ENCODE results near the gene TKTL2. TPM values are rescaled to one million over a fixed set of nuclear protein-coding genes. Genes with fewer than 3 reads are reported as not detected.

Gene TKTL2
- total RNA-seq, 2 donors from 2014 or later, result not detected

DNA sequence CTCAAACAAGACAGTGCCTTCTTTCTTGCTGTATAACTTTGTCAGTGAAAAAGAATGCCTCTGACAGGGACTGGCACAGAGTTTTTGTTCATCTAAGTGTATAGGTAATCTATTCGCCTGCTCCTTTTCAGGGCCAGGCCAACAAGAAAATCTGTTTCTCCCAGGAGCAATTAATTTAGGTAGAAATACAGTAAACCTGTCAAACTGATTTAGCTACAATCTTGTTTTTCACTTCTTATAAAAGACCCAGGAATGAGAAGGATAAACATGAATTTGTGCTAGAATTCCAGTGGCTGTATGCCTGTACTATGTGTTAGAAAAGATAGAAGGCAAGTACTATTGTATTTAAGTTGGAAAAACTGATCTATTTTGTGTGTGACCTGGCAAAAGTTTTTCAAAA, 27.0 kb upstream of the TKTL2 start:
- Histone ChIP-seq H3K4me1 (ENCODE audit: control insufficient read depth, insufficient read depth, low read length) (no peaks in the 10 kb centered on the region), H3K9me3 (ENCODE audit: control insufficient read depth, low read length) (peaks cover 15% of the 10 kb centered on the region), H3K9ac (ENCODE audit: extremely low read depth, low read length, poor library complexity, severe bottlenecking) (no peak overlapping the region), H3K27ac (ENCODE audit: low read depth, low read length) (no peak overlapping the region), H3K4me3 (ENCODE audit: low read length) (no peak overlapping the region), H3K36me3 (ENCODE audit: control insufficient read depth, insufficient read depth, low read length) (peaks cover 16% of the 10 kb centered on the region), H3K27me3 (ENCODE audit: control insufficient read depth, insufficient read depth, low read length, poor library complexity, severe bottlenecking) (no peaks in the 10 kb centered on the region)
- 97% methylated on average over 1 of the region's 1 CpG; no CpG with 5 or more reads in 1 of the 2 experiments for WGBS, 2 experiments (ENCODE audit: insufficient coverage in 1 of 2, insufficient read length in 1 of 2)
- peaks cover 11% of the 10 kb centered on the region for H3K4me1 Mint-ChIP-seq
- no peak for DNase-seq
- no peak overlapping the region for H3K4me3 Mint-ChIP-seq
- no peaks in the 10 kb centered on the region for H3K27me3 Mint-ChIP-seq (ENCODE audit: insufficient read depth)
- TF ChIP-seq, protein P1, sequence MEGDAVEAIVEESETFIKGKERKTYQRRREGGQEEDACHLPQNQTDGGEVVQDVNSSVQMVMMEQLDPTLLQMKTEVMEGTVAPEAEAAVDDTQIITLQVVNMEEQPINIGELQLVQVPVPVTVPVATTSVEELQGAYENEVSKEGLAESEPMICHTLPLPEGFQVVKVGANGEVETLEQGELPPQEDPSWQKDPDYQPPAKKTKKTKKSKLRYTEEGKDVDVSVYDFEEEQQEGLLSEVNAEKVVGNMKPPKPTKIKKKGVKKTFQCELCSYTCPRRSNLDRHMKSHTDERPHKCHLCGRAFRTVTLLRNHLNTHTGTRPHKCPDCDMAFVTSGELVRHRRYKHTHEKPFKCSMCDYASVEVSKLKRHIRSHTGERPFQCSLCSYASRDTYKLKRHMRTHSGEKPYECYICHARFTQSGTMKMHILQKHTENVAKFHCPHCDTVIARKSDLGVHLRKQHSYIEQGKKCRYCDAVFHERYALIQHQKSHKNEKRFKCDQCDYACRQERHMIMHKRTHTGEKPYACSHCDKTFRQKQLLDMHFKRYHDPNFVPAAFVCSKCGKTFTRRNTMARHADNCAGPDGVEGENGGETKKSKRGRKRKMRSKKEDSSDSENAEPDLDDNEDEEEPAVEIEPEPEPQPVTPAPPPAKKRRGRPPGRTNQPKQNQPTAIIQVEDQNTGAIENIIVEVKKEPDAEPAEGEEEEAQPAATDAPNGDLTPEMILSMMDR (conservative IDR thresholded peaks at IDR 0.05), result no peak
- H3K27ac Mint-ChIP-seq, result no peak overlapping the region
- peaks cover 3% of the 10 kb centered on the region for H3K9me3 Mint-ChIP-seq
- peaks cover 20% of the 10 kb centered on the region for H3K36me3 Mint-ChIP-seq (ENCODE audit: low read depth)

DNA sequence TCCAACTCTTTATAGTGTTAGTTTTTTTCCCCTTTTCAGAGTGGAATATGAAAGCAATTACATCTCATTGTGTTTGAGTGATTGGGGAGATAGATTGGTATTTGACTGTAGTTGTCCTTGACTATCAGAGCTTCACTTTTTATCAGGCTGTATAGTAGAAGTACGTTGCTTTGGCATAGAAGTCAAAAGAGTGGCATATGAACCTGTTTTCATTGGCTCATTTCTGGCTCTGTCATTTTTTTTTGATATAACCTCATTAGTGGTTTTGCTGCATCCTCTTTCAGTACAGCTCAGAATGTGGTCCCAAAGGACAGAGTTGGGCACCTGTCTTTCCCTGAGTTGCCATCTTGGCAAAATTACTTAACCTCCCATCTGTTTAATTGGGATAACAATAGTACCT, 22.3 kb upstream of the TKTL2 start:
- Mint-ChIP-seq H3K4me1 (peaks cover 11% of the 10 kb centered on the region), H3K36me3 (ENCODE audit: low read depth) (peaks cover 13% of the 10 kb centered on the region), H3K27me3 (ENCODE audit: insufficient read depth) (no peaks in the 10 kb centered on the region), H3K27ac (peak overlapping the region; percentile 70), H3K4me3 (peak overlapping the region; percentile 98), H3K9me3 (no peaks in the 10 kb centered on the region)
- H3K36me3 ChIP-seq (ENCODE audit: control insufficient read depth, insufficient read depth, low read length), result peaks cover 13% of the 10 kb centered on the region
- peak overlapping the region; percentile 90 for H3K4me3 ChIP-seq (ENCODE audit: low read length)
- H3K27me3 ChIP-seq (ENCODE audit: control insufficient read depth, insufficient read depth, low read length, poor library complexity, severe bottlenecking), result no peaks in the 10 kb centered on the region
- 29 to 39% methylated on average over 1 of the region's 1 CpG for WGBS, 2 experiments (ENCODE audit: insufficient coverage in 1 of 2, insufficient read length in 1 of 2)
- peaks cover 5% of the 10 kb centered on the region for H3K9me3 ChIP-seq (ENCODE audit: control insufficient read depth, low read length)
- DNase-seq, result no peak
- TF ChIP-seq, protein P1 (conservative IDR thresholded peaks at IDR 0.05), result no peak
- peak overlapping the region; percentile 93 for H3K9ac ChIP-seq (ENCODE audit: extremely low read depth, low read length, poor library complexity, severe bottlenecking)
- H3K27ac ChIP-seq (ENCODE audit: low read depth, low read length), result no peak overlapping the region
- no peaks in the 10 kb centered on the region for H3K4me1 ChIP-seq (ENCODE audit: control insufficient read depth, insufficient read depth, low read length)

DNA sequence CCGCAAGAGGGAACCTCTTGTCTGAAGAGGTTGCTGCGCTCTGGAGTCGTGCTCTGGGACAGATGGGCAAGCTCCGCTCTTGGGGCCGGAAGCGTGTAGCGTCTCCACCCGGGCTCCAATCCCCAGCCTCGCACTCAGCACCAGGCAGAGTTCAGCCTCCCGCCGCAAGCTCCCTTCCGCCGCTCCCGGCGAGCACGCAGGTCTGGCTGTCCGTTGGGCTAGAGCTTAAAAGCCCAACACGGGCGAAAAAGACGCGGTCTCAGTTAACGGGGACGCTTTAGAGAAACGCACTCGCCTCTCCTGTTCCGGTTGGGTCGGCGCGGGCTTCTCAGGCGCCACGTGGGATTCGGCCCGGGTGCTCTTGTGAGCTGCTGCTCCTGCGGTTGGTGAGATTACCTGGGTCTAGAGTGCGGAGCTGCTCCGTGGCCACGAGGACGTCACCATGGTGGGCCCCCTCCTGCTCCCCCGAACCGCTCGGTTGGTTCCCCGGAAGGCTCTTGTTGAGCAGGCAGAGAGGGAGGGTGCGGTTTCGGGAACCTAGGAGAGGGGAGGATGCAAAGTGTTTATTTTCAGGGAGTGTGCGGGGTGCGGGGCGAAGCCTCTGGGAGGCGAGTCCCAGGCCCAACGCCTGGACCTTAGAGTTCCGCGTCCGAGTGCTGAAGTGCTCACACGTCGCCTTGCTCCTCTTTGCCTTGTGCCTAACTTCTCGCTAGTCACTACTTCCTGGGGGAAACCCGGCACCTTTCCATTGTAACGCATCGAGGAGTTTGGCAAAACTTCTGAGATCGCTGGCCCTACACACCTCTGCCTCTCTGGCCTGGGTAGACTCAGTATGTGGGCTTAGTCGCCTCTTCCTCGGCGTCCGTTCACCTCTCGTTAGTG, 21.0 kb upstream of the TKTL2 start, which contains the start of gene TMA16:
Gene TMA16 (plus strand): TSS at position 331 of the 882 bp plus-strand sequence. CDS start 112 bp downstream, at position 443.
- peak within 1 kb of the TSS; percentile 99 for H3K27ac Mint-ChIP-seq
- peaks cover 7% of the 10 kb centered on the region for H3K36me3 ChIP-seq (ENCODE audit: control insufficient read depth, insufficient read depth, low read length)
- H3K4me3 Mint-ChIP-seq, result peak within 1 kb of the TSS; percentile 98
- H3K27ac ChIP-seq (ENCODE audit: low read depth, low read length), result peak within 1 kb of the TSS; percentile 90
- peaks cover 11% of the 10 kb centered on the region for H3K4me1 Mint-ChIP-seq
- peak within 1 kb of the TSS; percentile 93 for H3K9ac ChIP-seq (ENCODE audit: extremely low read depth, low read length, poor library complexity, severe bottlenecking)
- peaks cover 13% of the 10 kb centered on the region for H3K36me3 Mint-ChIP-seq (ENCODE audit: low read depth)
- no peaks in the 10 kb centered on the region for H3K4me1 ChIP-seq (ENCODE audit: control insufficient read depth, insufficient read depth, low read length)
- no peaks in the 10 kb centered on the region for H3K27me3 ChIP-seq (ENCODE audit: control insufficient read depth, insufficient read depth, low read length, poor library complexity, severe bottlenecking)
- 0% methylated on average over 25 to 64 of the region's 64 CpGs for WGBS, 2 experiments (ENCODE audit: insufficient coverage in 1 of 2, insufficient read length in 1 of 2)
- H3K9me3 ChIP-seq (ENCODE audit: control insufficient read depth, low read length), result peaks cover 5% of the 10 kb centered on the region
- no peaks in the 10 kb centered on the region for H3K9me3 Mint-ChIP-seq
- H3K4me3 ChIP-seq (ENCODE audit: low read length), result peak within 1 kb of the TSS; percentile 90
- DNase-seq, result peak; percentile 95
- H3K27me3 Mint-ChIP-seq (ENCODE audit: insufficient read depth), result no peaks in the 10 kb centered on the region
- TF ChIP-seq, protein P1 (conservative IDR thresholded peaks at IDR 0.05), result no peak

Measured in endodermal cell (in vitro differentiated cells).